Activated CD4-positive, alpha-beta T cell treated with anti-CD3 and anti-CD28 coated beads, Interleukin-2, Interleukin-4, amounts not matched to agents 100 ng/mL and 50 ng/mL, durations not matched to agents 16 hours and 8 hours (primary cell): Measurements from ENCODE around the gene MCRIP2.
A peak's percentile ranks its signal among the peaks of the same experiment; 100 is the strongest.
"Not testable (repeated sequence)": the region's sequence is repeated elsewhere in the genome, so short reads cannot be mapped to it uniquely, and the experiment has no call there.

ENCODE experiments used
- DNase-seq: peaks from one replicate; pipeline ENCODE4 v3.0.0-alpha.2; 2020; ENCODE audit warnings: low spot score

The MCRIP2 gene

GRCh38 chr16:641326-642188, at the start of gene MCRIP2:
TSS of gene MCRIP2 (plus strand) at chr16:641828. CDS start at chr16:641992, 164 bp downstream.
- peak; percentile 84 for DNase-seq

- no peak for DNase-seq
Measured at GRCh38 chr16:591892-592517, 49.6 kb upstream of the MCRIP2 start.

- DNase-seq: no peak
Measured at GRCh38 chr16:592518-593306, 48.9 kb upstream of the MCRIP2 start.

DNA sequence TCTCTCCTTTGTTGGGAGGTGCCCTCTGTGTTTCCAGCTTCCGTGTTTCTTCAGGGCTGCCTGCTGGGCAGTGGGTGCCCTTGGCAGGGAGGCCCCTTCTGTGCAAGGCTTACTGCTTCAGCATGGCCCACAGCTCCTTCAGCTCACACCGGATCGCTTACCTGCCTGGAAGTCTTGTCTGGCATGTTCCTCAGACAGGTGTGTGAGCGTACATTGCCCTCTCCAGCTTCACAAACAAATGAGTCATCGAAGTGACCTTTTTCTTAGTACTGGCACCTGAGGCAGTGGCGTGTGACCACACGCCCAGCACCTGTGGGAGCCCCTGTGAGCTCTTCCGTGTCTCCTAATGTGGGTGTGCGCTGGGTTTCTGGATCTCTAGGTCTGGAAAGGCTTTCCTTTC, 48.2 kb upstream of the MCRIP2 start:
- DNase-seq: no peak

GRCh38 chr16:593807-594206, 47.8 kb upstream of the MCRIP2 start:
- DNase-seq: no peak

DNA sequence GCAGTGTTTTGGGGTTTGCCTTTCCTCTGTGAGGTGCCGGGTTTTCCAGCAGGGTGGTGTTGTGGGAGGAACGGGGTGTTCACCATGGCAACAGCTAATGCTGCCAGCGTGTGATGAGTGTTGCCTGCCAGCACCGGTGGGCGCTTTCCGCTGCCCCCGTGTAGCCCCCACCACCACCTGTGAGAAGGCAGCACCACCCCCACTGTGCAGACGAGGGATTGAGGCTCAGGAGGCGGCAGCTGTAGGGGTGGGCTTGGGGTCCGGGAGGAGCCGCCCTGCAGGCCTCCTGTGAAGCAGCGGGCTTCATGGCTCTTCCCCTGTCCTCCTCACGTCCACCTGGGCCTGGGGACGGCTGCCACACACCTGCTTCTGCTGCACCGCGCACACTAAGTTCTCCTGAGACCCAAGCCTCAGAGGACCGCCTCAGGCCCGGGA, 46.5 kb upstream of the MCRIP2 start:
- no peak for DNase-seq

DNA sequence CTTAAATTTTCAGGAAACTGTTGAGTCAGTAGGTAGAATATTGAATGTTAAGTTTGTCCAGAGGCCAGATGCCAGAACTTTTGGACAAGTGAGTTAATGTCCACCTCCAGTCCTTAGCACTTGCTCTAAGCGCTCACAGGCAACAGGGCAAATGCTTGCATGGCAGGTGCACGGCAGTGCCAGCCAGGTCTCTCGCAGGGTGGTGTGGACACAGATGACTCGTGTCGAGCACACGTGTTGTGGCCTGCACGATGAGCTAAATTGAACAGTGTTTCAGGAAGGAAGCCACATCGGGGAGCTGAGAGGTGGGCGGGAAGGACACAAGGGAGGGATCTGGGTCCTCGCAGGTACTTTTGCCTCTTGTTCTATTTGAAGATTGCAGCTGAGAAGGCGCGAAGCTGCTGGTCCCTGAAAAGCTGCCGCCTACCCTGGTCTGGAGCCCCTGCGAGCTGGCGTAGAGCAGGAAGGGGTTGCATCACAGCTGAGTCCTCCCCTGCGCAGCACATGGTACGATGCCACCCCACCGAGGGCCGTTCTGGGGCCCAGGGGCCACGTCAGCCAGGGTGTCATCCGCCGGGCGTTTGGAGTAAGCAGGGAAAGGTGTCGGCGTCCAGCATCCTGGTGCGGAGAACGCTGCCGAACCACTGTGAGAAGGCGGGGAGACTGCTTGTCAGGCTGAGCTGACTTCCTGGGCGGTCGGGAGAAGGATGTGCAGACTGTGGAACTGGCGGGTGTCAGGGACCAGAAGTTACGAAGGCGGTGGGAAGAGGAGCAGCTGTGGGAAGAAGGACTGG, 45.5 kb upstream of the MCRIP2 start:
- DNase-seq: no peak

DNA sequence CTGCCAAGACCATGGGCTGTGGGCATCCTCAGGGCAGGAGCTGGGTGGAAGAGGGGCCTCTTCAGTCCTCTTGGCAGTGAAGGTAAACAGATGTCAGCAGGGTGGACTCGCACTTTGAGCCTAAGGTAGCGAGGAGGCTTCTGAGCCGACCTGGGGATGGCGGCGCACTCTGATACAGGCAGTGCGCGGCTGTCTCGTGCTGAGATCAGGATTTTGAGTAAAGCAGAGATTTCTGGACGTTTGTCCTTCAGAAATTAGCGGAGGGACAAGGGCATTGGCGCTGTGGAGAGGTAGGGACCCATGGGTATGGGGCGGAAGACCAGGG, 44.9 kb upstream of the MCRIP2 start:
- DNase-seq: no peak

DNA sequence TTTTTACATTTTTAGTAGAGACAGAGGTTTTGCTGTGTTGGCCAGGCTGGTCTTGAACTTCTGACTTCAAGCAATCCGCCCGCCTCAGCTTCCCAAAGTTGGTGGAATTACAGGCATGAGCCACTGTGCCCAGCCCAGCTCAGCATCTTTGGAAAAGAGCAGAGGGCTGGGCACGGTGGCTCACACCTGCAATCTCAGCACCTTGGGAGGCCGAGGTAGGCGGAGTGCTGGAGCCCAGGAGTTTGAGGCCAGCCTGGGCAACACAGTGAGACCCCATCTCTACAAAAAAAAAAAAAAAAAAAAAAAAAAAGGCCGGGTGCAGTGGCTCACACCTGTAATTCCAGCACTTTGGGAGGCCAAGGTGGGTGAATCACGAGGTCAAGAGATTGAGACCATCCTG, 44.0 kb upstream of the MCRIP2 start:
- DNase-seq: not testable (repeated sequence)

GRCh38 chr16:598823-599739, 42.5 kb upstream of the MCRIP2 start:
- DNase-seq: no peak

DNA sequence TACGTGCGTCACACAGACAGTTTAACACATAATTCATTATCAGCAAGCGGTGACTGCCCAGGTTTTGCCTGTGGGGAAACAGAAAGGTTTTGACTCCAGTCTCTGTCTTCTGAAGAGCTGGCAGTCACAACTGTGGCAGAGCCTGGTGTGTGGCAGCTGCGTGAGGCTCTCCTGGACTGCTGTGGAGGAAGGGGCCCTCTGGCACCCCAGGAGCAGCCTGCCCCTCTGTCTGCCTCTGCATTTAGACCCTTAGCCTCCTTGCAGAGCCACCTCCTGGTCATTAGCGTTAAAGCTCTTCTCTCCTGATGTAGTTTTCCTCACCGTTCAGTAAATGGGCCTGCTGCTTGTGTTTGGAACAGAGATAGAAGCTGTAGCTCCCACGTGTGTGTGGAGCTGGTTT, 40.8 kb upstream of the MCRIP2 start:
- no peak for DNase-seq

DNA sequence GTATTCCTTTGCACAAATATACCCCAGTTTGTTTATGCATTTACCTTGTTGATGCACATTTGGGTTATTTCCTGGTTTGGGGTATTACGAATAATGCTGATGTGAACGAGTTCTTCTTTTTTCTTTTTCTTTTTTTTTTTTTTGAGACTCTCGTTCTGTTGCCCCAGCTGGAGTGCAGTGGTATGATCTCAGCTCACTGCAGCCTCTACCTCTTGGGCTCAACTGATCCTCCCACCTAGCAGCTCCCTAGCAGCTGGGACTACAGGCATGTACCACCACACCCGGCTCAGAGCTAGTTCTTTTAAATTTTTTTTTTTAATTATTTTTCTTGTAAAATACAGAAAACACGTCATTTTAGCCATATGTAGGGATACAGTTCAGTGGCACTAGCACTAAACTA, 37.7 kb upstream of the MCRIP2 start:
- no peak for DNase-seq

- DNase-seq: no peak
Measured at GRCh38 chr16:606656-607307, 34.8 kb upstream of the MCRIP2 start.

DNA sequence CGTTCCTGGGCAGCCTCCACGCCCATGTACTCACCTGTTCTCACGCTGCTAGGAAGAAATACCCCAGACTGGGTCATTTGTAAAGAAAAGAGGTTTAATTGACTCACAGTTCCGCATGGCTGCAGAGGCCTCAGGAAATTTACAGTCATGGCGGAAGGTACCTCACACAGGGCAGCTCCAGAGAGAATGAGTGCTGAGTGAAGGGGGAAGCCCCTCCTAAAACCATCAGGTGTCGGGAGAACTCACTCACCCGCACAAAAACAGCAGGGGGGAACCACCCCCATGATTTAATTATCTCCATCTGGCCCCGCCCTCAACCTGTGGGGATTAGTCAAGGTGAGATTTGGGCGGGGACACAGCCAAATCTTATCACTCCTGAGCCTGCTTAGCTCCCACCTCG, 33.6 kb upstream of the MCRIP2 start:
- no peak for DNase-seq

DNA sequence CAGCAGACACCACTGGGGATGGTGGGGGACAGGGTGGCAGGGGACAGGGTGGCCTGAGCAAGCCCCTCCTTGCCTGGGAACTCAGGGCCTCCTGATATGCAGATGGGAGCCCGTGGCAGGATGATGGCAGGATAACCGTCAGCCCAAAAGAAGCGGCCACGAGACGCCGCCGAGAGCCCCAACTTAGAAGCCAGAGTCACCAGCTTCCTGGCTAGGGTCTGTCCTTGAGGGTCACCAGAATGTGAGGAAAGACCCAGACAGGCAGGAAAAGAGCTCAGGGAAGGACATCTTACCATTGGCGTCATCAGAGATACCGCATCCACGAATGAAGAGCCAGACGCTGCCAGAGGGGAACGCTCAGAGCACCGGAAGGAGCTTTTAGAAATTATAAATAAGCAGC, 32.3 kb upstream of the MCRIP2 start:
- DNase-seq: no peak

GRCh38 chr16:609984-610383, 31.6 kb upstream of the MCRIP2 start:
- no peak for DNase-seq

- peak; percentile 31 for DNase-seq
Measured at GRCh38 chr16:610513-611381, 30.9 kb upstream of the MCRIP2 start.

DNA sequence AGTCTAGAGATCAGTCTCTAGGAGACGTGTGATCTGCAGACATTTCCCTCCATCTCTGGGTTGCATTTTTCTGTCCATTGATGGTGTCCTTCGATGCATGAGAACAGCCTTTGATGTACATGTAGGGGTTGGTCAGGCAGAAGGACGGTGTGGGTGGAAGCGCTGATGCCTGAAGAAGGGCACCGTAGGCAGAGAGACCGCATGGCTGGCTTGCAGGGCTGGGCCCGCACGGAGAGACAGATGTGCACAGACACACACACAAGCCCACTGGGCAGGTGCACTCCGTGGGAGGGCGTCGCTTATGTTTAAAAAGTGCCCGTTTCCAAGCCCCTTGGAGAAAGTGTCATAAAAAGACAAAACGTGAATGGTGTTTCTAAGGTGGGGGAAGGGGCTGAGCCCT, 26.5 kb upstream of the MCRIP2 start:
- DNase-seq: no peak
